Effector memory CD4-positive, alpha-beta T cell (primary cell): Measurements from ENCODE around the gene ALDH4A1.

Source experiments
- DNase-seq, 3 donors: peaks; one replicate each; pipeline ENCODE4 v3.0.0-alpha.2; 2020
- H3K27ac ChIP-seq: 2 replicates; pipeline ENCODE4 v1.7.0; 2013; ENCODE audit warnings: mild to moderate bottlenecking, low read length, moderate library complexity; ENCODE audit not compliant: insufficient read depth, poor library complexity, severe bottlenecking
- H3K27me3 ChIP-seq: replicated peaks from 2 replicates; pipeline ENCODE4 v1.7.0; 2013; ENCODE audit warnings: mild to moderate bottlenecking, low read length; ENCODE audit not compliant: insufficient read depth, control insufficient read depth, poor library complexity, severe bottlenecking
- H3K36me3 ChIP-seq: 2 replicates; pipeline ENCODE4 v1.7.0; 2013; ENCODE audit warnings: mild to moderate bottlenecking, low read length, moderate library complexity; ENCODE audit not compliant: control insufficient read depth, insufficient read depth
- H3K4me1 ChIP-seq: 2 replicates; pipeline ENCODE4 v1.7.0; 2013; ENCODE audit warnings: low read length, mild to moderate bottlenecking; ENCODE audit not compliant: control insufficient read depth, insufficient read depth, poor library complexity, severe bottlenecking
- H3K4me3 ChIP-seq: 2 replicates; pipeline ENCODE4 v1.7.0; 2013; ENCODE audit warnings: low read length, low read depth, mild to moderate bottlenecking; ENCODE audit not compliant: insufficient read depth, poor library complexity, severe bottlenecking
- H3K9me3 ChIP-seq: 2 replicates; pipeline ENCODE4 v1.7.0; 2013; ENCODE audit warnings: mild to moderate bottlenecking, low read length, moderate library complexity; ENCODE audit not compliant: control insufficient read depth

Gene ALDH4A1

DNA sequence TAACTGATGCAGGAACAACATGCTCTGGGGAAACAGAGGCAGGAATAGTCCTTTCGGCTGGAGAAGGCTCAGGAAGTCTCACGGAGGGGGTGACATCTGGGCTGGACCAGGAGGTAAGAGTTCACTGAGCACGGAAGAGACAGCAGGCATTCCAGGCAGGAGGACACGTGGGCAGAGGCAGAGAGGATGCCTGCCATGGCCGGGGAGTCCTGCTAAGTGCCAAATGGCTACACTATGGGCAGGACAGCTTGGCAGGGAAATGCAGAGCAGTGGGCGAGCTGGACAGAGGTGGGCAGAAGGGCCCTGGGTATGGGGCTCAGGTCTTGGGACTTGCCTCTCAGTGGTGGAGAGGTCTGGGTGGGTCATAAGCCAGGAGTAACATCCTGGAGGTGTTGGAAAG lies 17.6 kb downstream of the ALDH4A1 start:
- Histone ChIP-seq H3K36me3 (no peaks in the 10 kb centered on the region), H3K9me3 (no peaks in the 10 kb centered on the region), H3K4me3 (no peak overlapping the region)

DNA sequence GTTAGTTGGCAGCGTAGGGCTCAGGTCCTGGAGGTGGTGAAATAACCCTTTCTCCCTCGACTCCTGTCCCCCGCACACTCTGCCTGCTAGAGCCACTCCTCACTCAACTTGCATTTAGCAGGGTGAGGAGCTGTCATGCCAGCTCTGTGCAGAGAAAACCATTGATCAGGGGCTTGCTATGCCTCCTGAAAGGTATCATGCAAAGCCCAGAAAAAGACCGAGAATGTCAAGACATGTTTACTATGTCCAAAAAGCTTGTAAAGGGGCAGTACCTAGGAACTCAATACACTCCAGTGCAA lies 18.0 kb downstream of the ALDH4A1 start:
- H3K36me3 ChIP-seq = no peaks in the 10 kb centered on the region
- no peaks in the 10 kb centered on the region for H3K4me1 ChIP-seq
- no peaks in the 10 kb centered on the region for H3K27me3 ChIP-seq
- DNase-seq = no peak
- H3K27ac ChIP-seq = no peak overlapping the region
- no peaks in the 10 kb centered on the region for H3K9me3 ChIP-seq
- no peak overlapping the region for H3K4me3 ChIP-seq

More for the DNA sequence above, 17.6 kb downstream of the ALDH4A1 start:
- Histone ChIP-seq H3K27ac (no peak overlapping the region), H3K4me1 (no peaks in the 10 kb centered on the region), H3K27me3 (no peaks in the 10 kb centered on the region)
- no peak for DNase-seq

DNA sequence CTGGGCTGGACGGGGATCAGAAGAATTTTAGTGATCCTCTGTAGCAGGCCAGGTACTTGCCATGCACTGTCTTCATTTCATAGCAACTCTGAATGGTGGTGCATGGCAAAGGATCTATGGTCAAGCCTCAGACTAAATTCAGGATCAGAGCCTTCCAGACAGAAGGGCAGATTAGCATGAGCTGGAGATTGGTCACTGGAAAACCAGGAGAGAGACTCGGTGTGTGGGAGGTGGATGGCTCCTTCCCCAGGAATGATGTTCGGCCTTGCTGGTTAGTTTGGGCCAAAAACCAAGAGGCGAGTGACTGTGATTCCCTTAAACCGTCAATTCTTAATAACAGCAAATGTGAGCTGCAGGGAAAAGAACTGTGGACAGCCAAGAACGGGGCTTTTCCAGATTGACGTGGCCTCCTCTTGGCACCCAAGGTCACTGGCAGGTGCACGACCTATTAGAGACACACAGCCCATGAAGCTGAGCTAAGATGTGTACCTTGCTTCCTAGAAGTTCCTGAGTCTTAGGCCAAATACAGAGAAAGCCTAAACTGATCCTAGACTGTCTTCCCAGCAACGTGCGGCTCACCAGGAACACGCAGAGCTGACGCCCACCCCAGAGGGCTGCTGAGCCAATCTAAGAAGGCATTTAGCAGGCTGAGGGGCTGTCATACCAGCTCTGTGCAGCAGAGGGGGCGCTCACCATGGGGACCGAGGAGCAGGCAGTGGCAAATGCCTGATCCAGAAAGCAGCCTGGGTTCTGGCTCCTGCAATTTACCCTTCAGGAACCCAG lies 18.5 kb downstream of the ALDH4A1 start:
- peak; percentile 35 to 59 (median 41) for DNase-seq
- Histone ChIP-seq H3K9me3 (no peaks in the 10 kb centered on the region), H3K4me3 (no peak overlapping the region), H3K27ac (no peak overlapping the region), H3K27me3 (no peaks in the 10 kb centered on the region), H3K36me3 (no peaks in the 10 kb centered on the region), H3K4me1 (no peaks in the 10 kb centered on the region)

- H3K4me1 ChIP-seq = no peaks in the 10 kb centered on the region
- no peak overlapping the region for H3K4me3 ChIP-seq
- H3K27ac ChIP-seq = no peak overlapping the region
- no peaks in the 10 kb centered on the region for H3K36me3 ChIP-seq
- DNase-seq = no peak
- H3K9me3 ChIP-seq = no peaks in the 10 kb centered on the region
- H3K27me3 ChIP-seq = no peaks in the 10 kb centered on the region
These were observed 19.3 kb downstream of the ALDH4A1 start for GRCh38 chr1:18883079-18883478.

DNA sequence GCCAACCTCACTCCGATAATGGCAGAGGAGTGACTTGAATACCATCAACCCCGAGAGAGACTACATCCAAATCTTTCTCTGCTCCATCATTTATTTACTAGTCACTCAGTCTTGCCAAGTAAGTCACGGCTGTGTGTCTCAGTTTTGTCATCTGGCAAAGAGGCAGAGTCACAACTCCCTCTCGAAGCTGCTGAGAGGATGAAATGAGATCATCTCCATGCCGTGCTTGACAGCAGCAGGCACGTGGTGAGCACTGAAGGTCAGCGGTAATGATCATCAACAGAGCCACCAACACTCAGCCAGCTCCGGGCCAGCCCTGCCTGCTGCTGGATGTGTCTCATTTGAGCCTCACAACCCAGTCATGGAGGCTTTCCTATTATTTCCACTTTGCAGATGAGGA lies 19.9 kb downstream of the ALDH4A1 start:
- Histone ChIP-seq H3K36me3 (no peaks in the 10 kb centered on the region), H3K27ac (no peak overlapping the region)

DNA sequence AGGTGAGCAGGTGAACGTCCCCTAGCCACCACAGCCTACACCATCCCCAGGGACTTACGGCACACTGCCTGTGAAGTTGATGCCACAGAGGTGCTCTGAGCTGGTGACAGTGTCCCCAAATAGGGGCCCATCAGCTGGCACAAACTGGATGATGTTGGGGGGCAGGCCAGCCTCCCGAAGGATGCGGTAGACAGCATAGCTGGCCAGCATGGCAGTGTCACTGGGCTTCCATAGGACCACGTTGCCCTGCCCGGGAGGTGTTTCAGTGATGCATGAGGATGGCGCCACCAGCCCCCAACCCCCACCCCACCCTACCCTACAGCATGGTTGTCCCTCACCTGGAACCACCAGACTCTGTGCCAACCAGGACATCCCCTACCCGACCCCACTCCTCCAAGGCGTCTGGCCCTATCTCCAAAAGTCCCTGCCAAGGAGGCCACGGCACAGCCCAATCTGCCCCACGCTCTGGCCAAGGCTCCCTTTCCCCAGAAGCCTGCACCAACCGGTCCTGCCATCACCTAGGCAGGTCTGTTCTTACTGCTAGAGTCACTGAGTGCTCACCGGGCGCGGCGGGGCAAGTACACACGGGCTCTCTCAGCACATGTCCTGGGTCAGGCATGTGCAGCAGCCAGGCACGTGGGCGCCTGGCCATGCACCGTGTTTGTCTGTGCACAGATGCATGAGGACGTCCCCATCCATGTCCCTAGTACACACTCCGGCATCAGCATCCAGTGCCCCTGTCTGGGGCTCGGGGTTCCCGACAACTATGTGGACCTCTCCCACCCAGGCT lies 20.5 kb downstream of the ALDH4A1 start:
- Histone ChIP-seq H3K36me3 (no peaks in the 10 kb centered on the region), H3K4me1 (no peaks in the 10 kb centered on the region), H3K27me3 (no peaks in the 10 kb centered on the region)

More for the DNA sequence above, 19.9 kb downstream of the ALDH4A1 start:
- H3K9me3 ChIP-seq = no peaks in the 10 kb centered on the region
- no peak overlapping the region for H3K4me3 ChIP-seq
- no peaks in the 10 kb centered on the region for H3K27me3 ChIP-seq
- DNase-seq = no peak
- no peaks in the 10 kb centered on the region for H3K4me1 ChIP-seq

DNA sequence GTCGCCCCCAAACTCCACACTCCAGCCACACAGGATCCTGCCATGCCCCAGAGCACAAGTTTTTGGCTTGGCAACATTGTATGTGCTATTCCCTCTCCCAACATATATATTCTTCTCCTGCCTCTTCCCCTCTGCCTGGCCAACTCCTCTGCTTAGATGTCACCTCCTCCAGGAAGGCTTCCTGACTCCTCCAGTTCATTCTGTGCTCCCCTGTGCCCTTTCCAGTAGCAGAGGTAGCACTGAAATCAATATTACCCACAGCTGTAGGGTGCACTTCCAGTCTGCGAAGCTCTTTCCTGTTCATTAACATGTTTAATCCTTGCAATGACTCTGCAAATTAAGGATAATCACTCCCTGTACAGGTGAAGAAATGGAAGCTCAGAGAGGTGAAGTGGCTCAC lies 21.2 kb downstream of the ALDH4A1 start:
- Histone ChIP-seq H3K27me3 (no peaks in the 10 kb centered on the region), H3K4me3 (no peak overlapping the region), H3K4me1 (no peaks in the 10 kb centered on the region), H3K27ac (no peak overlapping the region), H3K9me3 (no peaks in the 10 kb centered on the region), H3K36me3 (no peaks in the 10 kb centered on the region)
- no peak for DNase-seq

More for the DNA sequence above, 20.5 kb downstream of the ALDH4A1 start:
- Histone ChIP-seq H3K27ac (no peak overlapping the region), H3K4me3 (no peak overlapping the region), H3K9me3 (no peaks in the 10 kb centered on the region)
- DNase-seq = no peak

DNA sequence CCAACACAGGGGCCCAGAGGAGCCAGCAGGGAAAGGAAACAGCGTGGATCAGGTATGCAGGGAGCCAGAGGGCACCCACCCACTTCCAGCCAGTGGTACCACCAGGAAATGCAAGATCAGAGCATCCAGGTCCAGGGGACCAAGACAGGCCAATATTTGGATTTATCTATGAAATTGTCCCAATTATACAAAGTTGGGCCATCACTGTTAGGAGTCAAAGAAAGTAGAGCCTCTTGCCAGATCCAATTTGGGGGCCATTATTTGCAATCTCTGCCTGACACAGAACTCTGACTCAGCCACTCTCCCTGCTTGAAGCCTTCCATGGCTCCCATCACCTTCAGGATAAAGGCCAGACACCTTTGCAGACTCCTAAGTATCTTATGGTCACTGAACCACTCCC lies 21.8 kb downstream of the ALDH4A1 start:
- H3K4me1 ChIP-seq = no peaks in the 10 kb centered on the region
- H3K4me3 ChIP-seq = no peak overlapping the region
- no peak for DNase-seq
- H3K27me3 ChIP-seq = no peaks in the 10 kb centered on the region
- no peaks in the 10 kb centered on the region for H3K36me3 ChIP-seq
- H3K9me3 ChIP-seq = no peaks in the 10 kb centered on the region
- H3K27ac ChIP-seq = no peak overlapping the region

GRCh38 chr1:18879791-18880309 lies 22.5 kb downstream of the ALDH4A1 start:
- H3K27ac ChIP-seq = no peak overlapping the region
- H3K27me3 ChIP-seq = no peaks in the 10 kb centered on the region
- no peaks in the 10 kb centered on the region for H3K36me3 ChIP-seq
- no peaks in the 10 kb centered on the region for H3K4me1 ChIP-seq
- DNase-seq = no peak
- no peak overlapping the region for H3K4me3 ChIP-seq
- no peaks in the 10 kb centered on the region for H3K9me3 ChIP-seq

- Histone ChIP-seq H3K27me3 (no peaks in the 10 kb centered on the region), H3K36me3 (no peaks in the 10 kb centered on the region), H3K4me3 (no peak overlapping the region)
These were observed 23.1 kb downstream of the ALDH4A1 start for GRCh38 chr1:18879215-18879790.

More at GRCh38 chr1:18879215-18879790, 23.1 kb downstream of the ALDH4A1 start:
- Histone ChIP-seq H3K9me3 (no peaks in the 10 kb centered on the region), H3K4me1 (no peaks in the 10 kb centered on the region), H3K27ac (no peak overlapping the region)
- DNase-seq = no peak
